Osteoblast (primary cell): Measurements from ENCODE around the gene TTC38. TPM values are rescaled to one million over a fixed set of nuclear protein-coding genes. Genes with fewer than 3 reads are reported as not detected.

Source experiments
- DNase-seq: peaks from one replicate; pipeline ENCODE4 v3.0.0; 2011; ENCODE audit warnings: low spot score, mixed read lengths; ENCODE audit not compliant: insufficient read length; ENCODE audit errors: missing footprints
- H2AFZ ChIP-seq: 2 replicates; pipeline ENCODE4 v1.6.0; 2011; ENCODE audit warnings: mild to moderate bottlenecking, low read length
- H3K27ac ChIP-seq: 2 replicates; pipeline ENCODE4 v1.5.1; 2011; ENCODE audit warnings: mild to moderate bottlenecking, low read depth, low read length, moderate library complexity
- H3K27me3 ChIP-seq: 2 replicates; pipeline ENCODE4 v1.6.0; 2012; ENCODE audit warnings: mild to moderate bottlenecking, control low read depth, inconsistent platforms, low read length, moderate library complexity; ENCODE audit not compliant: insufficient read depth
- H3K36me3 ChIP-seq: 2 replicates; pipeline ENCODE4 v1.5.1; 2011; ENCODE audit warnings: mild to moderate bottlenecking, low read length, control low read depth, moderate library complexity; ENCODE audit not compliant: insufficient read depth
- H3K4me1 ChIP-seq: 2 replicates; pipeline ENCODE4 v1.5.1; 2011; ENCODE audit warnings: mild to moderate bottlenecking, low read length, control low read depth, moderate library complexity; ENCODE audit not compliant: insufficient read depth
- H3K4me2 ChIP-seq: 2 replicates; pipeline ENCODE4 v1.6.0; 2011; ENCODE audit warnings: mild to moderate bottlenecking, low read length; ENCODE audit not compliant: insufficient read depth
- H3K4me3 ChIP-seq: fragments of 200-600 bp; sonication (generic); 3 replicates; pipeline ENCODE4 v1.5.1; 2012; ENCODE audit warnings: mild to moderate bottlenecking, low read length, inconsistent platforms; ENCODE audit not compliant: insufficient read depth
- H3K79me2 ChIP-seq: 2 replicates; pipeline ENCODE4 v1.6.0; 2012; ENCODE audit warnings: mild to moderate bottlenecking, low read length, control low read depth, inconsistent platforms; ENCODE audit not compliant: insufficient read depth
- H3K9me3 ChIP-seq: 2 replicates; pipeline ENCODE4 v1.5.1; 2011; ENCODE audit warnings: low read depth, low read length, control low read depth
- H4K20me1 ChIP-seq: 2 replicates; pipeline ENCODE4 v1.6.0; 2012; ENCODE audit warnings: mild to moderate bottlenecking, low read length, control low read depth; ENCODE audit not compliant: insufficient read depth
- CTCF ChIP-seq: IDR thresholded peaks from 2 replicates; pipeline ENCODE4 v1.5.1; 2011; ENCODE audit warnings: mild to moderate bottlenecking, low read depth, low read length, moderate library complexity; ENCODE audit errors: extremely low read depth
- total RNA-seq: library from RNA; depleted of rRNA; stranded (reverse); fragments of >200 nt; gene quantifications from 2 replicates; pipeline ENCODE4 v1.2.3, GENCODE V29; 2012

The TTC38 gene
- total RNA-seq, 1 donor, result 29.3 TPM

- peak; percentile 63 for DNase-seq
- Histone ChIP-seq H3K27me3 (no peaks in the 10 kb centered on the region), H3K79me2 (no peaks in the 10 kb centered on the region), H3K4me1 (no peaks in the 10 kb centered on the region), H4K20me1 (no peaks in the 10 kb centered on the region), H3K36me3 (peaks cover 55% of the 10 kb centered on the region), H3K4me2 (no peak overlapping the region), H3K4me3 (no peak overlapping the region), H3K9me3 (no peaks in the 10 kb centered on the region), H2AFZ (no peak overlapping the region), H3K27ac (no peak overlapping the region)
- TF ChIP-seq CTCF, result no peak
Observed at GRCh38 chr22:46327691-46328465, 60.1 kb downstream of the TTC38 start.

GRCh38 chr22:46328797-46329196 lies 61.0 kb downstream of the TTC38 start:
- no peaks in the 10 kb centered on the region for H3K27me3 ChIP-seq
- no peaks in the 10 kb centered on the region for H3K79me2 ChIP-seq
- peak; percentile 51 for DNase-seq
- no peak overlapping the region for H2AFZ ChIP-seq
- H3K4me3 ChIP-seq, result no peak overlapping the region
- H3K27ac ChIP-seq, result no peak overlapping the region
- H3K36me3 ChIP-seq, result peaks cover 55% of the 10 kb centered on the region
- H3K4me2 ChIP-seq, result no peak overlapping the region
- no peaks in the 10 kb centered on the region for H3K9me3 ChIP-seq
- no peak for TF ChIP-seq CTCF
- no peaks in the 10 kb centered on the region for H4K20me1 ChIP-seq
- no peaks in the 10 kb centered on the region for H3K4me1 ChIP-seq

- no peaks in the 10 kb centered on the region for H3K4me1 ChIP-seq
Observed at GRCh38 chr22:46329616-46330015, 61.8 kb downstream of the TTC38 start.

GRCh38 chr22:46330426-46330825 lies 62.6 kb downstream of the TTC38 start:
- no peak for TF ChIP-seq CTCF
- H3K79me2 ChIP-seq, result peaks cover 3% of the 10 kb centered on the region
- H3K4me2 ChIP-seq, result no peak overlapping the region
- H4K20me1 ChIP-seq, result no peaks in the 10 kb centered on the region
- H2AFZ ChIP-seq, result no peak overlapping the region
- no peak overlapping the region for H3K27ac ChIP-seq
- no peaks in the 10 kb centered on the region for H3K27me3 ChIP-seq
- no peaks in the 10 kb centered on the region for H3K9me3 ChIP-seq
- H3K36me3 ChIP-seq, result peaks cover 46% of the 10 kb centered on the region
- DNase-seq, result no peak
- no peaks in the 10 kb centered on the region for H3K4me1 ChIP-seq
- no peak overlapping the region for H3K4me3 ChIP-seq

More at GRCh38 chr22:46329616-46330015, 61.8 kb downstream of the TTC38 start:
- H4K20me1 ChIP-seq, result no peaks in the 10 kb centered on the region
- H3K9me3 ChIP-seq, result no peaks in the 10 kb centered on the region
- H3K4me3 ChIP-seq, result no peak overlapping the region
- no peak overlapping the region for H2AFZ ChIP-seq
- peaks cover 51% of the 10 kb centered on the region for H3K36me3 ChIP-seq
- H3K79me2 ChIP-seq, result no peaks in the 10 kb centered on the region
- no peak for TF ChIP-seq CTCF
- H3K27ac ChIP-seq, result no peak overlapping the region
- H3K27me3 ChIP-seq, result no peaks in the 10 kb centered on the region
- peak; percentile 35 for DNase-seq
- H3K4me2 ChIP-seq, result no peak overlapping the region
